Measurements from ENCODE around the gene ZBTB20.

Gene ZBTB20

GRCh38 chr3:114481113-114481512 lies 666.0 kb downstream of the ZBTB20 start:
- no peak for DNase-seq (ENCODE audit: low read depth in 2 of 2)

- DNase-seq (ENCODE audit: low read depth in 2 of 2): no peak
Observed at GRCh38 chr3:114480442-114480841, 666.6 kb downstream of the ZBTB20 start.

- DNase-seq (ENCODE audit: low read depth in 2 of 2): no peak
Observed at GRCh38 chr3:114478801-114479200, 668.3 kb downstream of the ZBTB20 start.

- DNase-seq (ENCODE audit: low read depth in 2 of 2): no peak
Observed at GRCh38 chr3:114476511-114476910, 670.6 kb downstream of the ZBTB20 start.

GRCh38 chr3:114471478-114471877 lies 675.6 kb downstream of the ZBTB20 start:
- no peak for DNase-seq (ENCODE audit: low read depth in 2 of 2)

GRCh38 chr3:114469070-114469469 lies 678.0 kb downstream of the ZBTB20 start:
- DNase-seq (ENCODE audit: low read depth in 2 of 2): no peak

GRCh38 chr3:114466816-114467215 lies 680.3 kb downstream of the ZBTB20 start:
- DNase-seq (ENCODE audit: low read depth in 2 of 2): no peak

GRCh38 chr3:114466251-114466650 lies 680.8 kb downstream of the ZBTB20 start:
- DNase-seq (ENCODE audit: low read depth in 2 of 2): no peak

- DNase-seq (ENCODE audit: low read depth in 2 of 2): no peak
Observed at GRCh38 chr3:114464548-114464947, 682.5 kb downstream of the ZBTB20 start.

- no peak for DNase-seq (ENCODE audit: low read depth in 2 of 2)
Observed at GRCh38 chr3:114462750-114463149, 684.3 kb downstream of the ZBTB20 start.

- no peak for DNase-seq (ENCODE audit: low read depth in 2 of 2)
Observed at GRCh38 chr3:114460459-114460858, 686.6 kb downstream of the ZBTB20 start.

- DNase-seq (ENCODE audit: low read depth in 2 of 2): no peak
Observed at GRCh38 chr3:114456742-114457141, 690.3 kb downstream of the ZBTB20 start.

GRCh38 chr3:114455432-114455831 lies 691.7 kb downstream of the ZBTB20 start:
- no peak for DNase-seq (ENCODE audit: low read depth in 2 of 2)

GRCh38 chr3:114454551-114455251 lies 692.4 kb downstream of the ZBTB20 start:
- DNase-seq (ENCODE audit: low read depth in 2 of 2): no peak

- no peak for DNase-seq (ENCODE audit: low read depth in 2 of 2)
Observed at GRCh38 chr3:114453361-114453780, 693.7 kb downstream of the ZBTB20 start.

GRCh38 chr3:114452937-114453336 lies 694.2 kb downstream of the ZBTB20 start:
- no peak for DNase-seq (ENCODE audit: low read depth in 2 of 2)

- DNase-seq (ENCODE audit: low read depth in 2 of 2): no peak
Observed at GRCh38 chr3:114452256-114452655, 694.8 kb downstream of the ZBTB20 start.

GRCh38 chr3:114451561-114452018 lies 695.5 kb downstream of the ZBTB20 start:
- DNase-seq (ENCODE audit: low read depth in 2 of 2): no peak

- no peak for DNase-seq (ENCODE audit: low read depth in 2 of 2)
Observed at GRCh38 chr3:114451051-114451451, 696.0 kb downstream of the ZBTB20 start.

- DNase-seq (ENCODE audit: low read depth in 2 of 2): no peak
Observed at GRCh38 chr3:114450008-114450596, 697.0 kb downstream of the ZBTB20 start.

- no peak for DNase-seq (ENCODE audit: low read depth in 2 of 2)
Observed at GRCh38 chr3:114449271-114450007, 697.6 kb downstream of the ZBTB20 start.

GRCh38 chr3:114447950-114448479 lies 699.1 kb downstream of the ZBTB20 start:
- DNase-seq (ENCODE audit: low read depth in 2 of 2): no peak

- DNase-seq (ENCODE audit: low read depth in 2 of 2): no peak
Observed at GRCh38 chr3:114447545-114447944, 699.5 kb downstream of the ZBTB20 start.

All from fibroblast of skin of left biceps (primary cell).